Neural cell (in vitro differentiated cells): ENCODE data around the gene EPO. TPM values are rescaled to one million over a fixed set of nuclear protein-coding genes. Genes with fewer than 3 reads are reported as not detected.

ENCODE experiments used
- H2AFZ ChIP-seq: fragments of 200-600, 300-800 bp; sonication (generic), shearing (Covaris generic); 2 replicates; pipeline ENCODE4 v1.6.0; 2014; ENCODE audit warnings: low read depth, mild to moderate bottlenecking, antibody characterized with exemption, low read length, moderate library complexity
- H3F3A ChIP-seq: fragments of 200-600 bp; shearing (Covaris generic); 2 replicates; pipeline ENCODE4 v1.6.1; 2016; ENCODE audit warnings: mild to moderate bottlenecking, moderate library complexity, mixed read lengths, antibody characterized with exemption, low read length; ENCODE audit not compliant: insufficient read depth, poor library complexity, severe bottlenecking
- H3K27ac ChIP-seq: fragments of 200-600, 300-800 bp; sonication (generic), shearing (Covaris generic); 2 replicates; pipeline ENCODE4 v1.5.1; 2014; ENCODE audit warnings: mild to moderate bottlenecking, low read length, moderate library complexity
- H3K27me3 ChIP-seq: fragments of 300-800, 200-600 bp; sonication (generic), shearing (Covaris generic); 2 replicates; pipeline ENCODE4 v1.6.0; 2014; ENCODE audit warnings: mild to moderate bottlenecking, low read depth, low read length, moderate library complexity; ENCODE audit not compliant: insufficient read depth
- H3K36me3 ChIP-seq: fragments of 300-800, 200-600 bp; sonication (generic), shearing (Covaris generic); 2 replicates; pipeline ENCODE4 v1.5.1; 2014; ENCODE audit warnings: mild to moderate bottlenecking, antibody characterized with exemption, low read length, moderate library complexity; ENCODE audit not compliant: insufficient read depth
- H3K4me2 ChIP-seq: fragments of 300-800, 200-600 bp; sonication (generic), shearing (Covaris generic); 2 replicates; pipeline ENCODE4 v1.6.0; 2014; ENCODE audit warnings: mild to moderate bottlenecking, low read length
- H3K4me3 ChIP-seq: fragments of 300-800, 200-600 bp; sonication (generic), shearing (Covaris generic); 2 replicates; pipeline ENCODE4 v1.5.1; 2014; ENCODE audit warnings: mild to moderate bottlenecking, low read length, moderate library complexity
- H3K79me2 ChIP-seq: fragments of 200-600 bp; shearing (Covaris generic); replicated peaks from 2 replicates; pipeline ENCODE4 v1.6.0; 2014; ENCODE audit warnings: mild to moderate bottlenecking, low read length, moderate library complexity; ENCODE audit not compliant: insufficient read depth
- H3K9ac ChIP-seq: fragments of 300-800, 200-600 bp; sonication (generic), shearing (Covaris generic); 2 replicates; pipeline ENCODE4 v1.6.1; 2016; ENCODE audit warnings: mild to moderate bottlenecking, low read length, mixed read lengths
- H3K9me2 ChIP-seq: fragments of 200-600 bp; shearing (Covaris generic); 2 replicates; pipeline ENCODE4 v1.6.1; 2016; ENCODE audit warnings: mild to moderate bottlenecking, low read length, mixed read lengths; ENCODE audit not compliant: insufficient read depth
- H3K9me3 ChIP-seq: fragments of 200-600, 300-800 bp; sonication (generic), shearing (Covaris generic); 2 replicates; pipeline ENCODE4 v1.6.1; 2016; ENCODE audit warnings: mild to moderate bottlenecking, mixed run types, low read length, moderate library complexity, mixed read lengths
- H4K20me1 ChIP-seq: fragments of 200-600 bp; shearing (Covaris generic); 2 replicates; pipeline ENCODE4 v1.6.1; 2016; ENCODE audit warnings: mild to moderate bottlenecking, mixed run types; ENCODE audit not compliant: insufficient read depth
- EP300 ChIP-seq: fragments of 450-650 bp; conservative IDR thresholded peaks from 2 replicates; pipeline ENCODE4 v1.6.1; 2014; ENCODE audit warnings: antibody characterized with exemption, mild to moderate bottlenecking, moderate library complexity; ENCODE audit not compliant: poor library complexity, severe bottlenecking
- EZH2 ChIP-seq: fragments of 200-600, 300-800 bp; shearing (Covaris generic), sonication (generic); IDR thresholded peaks from 2 replicates; pipeline ENCODE4 v1.6.1; 2014; ENCODE audit warnings: antibody characterized with exemption, low read length, borderline replicate concordance, mild to moderate bottlenecking; ENCODE audit not compliant: insufficient read depth, poor library complexity, severe bottlenecking
- MXI1 ChIP-seq: fragments of 450-650 bp; conservative IDR thresholded peaks from 2 replicates; pipeline ENCODE4 v1.6.1; 2014; ENCODE audit warnings: antibody characterized with exemption, mild to moderate bottlenecking; ENCODE audit not compliant: poor library complexity, severe bottlenecking
- POLR2AphosphoS5 ChIP-seq: IDR thresholded peaks from 2 replicates; pipeline ENCODE4 v1.6.1; 2012
- RAD21 ChIP-seq: fragments of 450-650 bp; conservative IDR thresholded peaks from 2 replicates; pipeline ENCODE4 v1.6.1; 2014; ENCODE audit warnings: antibody characterized with exemption, mild to moderate bottlenecking, moderate library complexity
- SMC3 ChIP-seq: fragments of 450-650 bp; conservative IDR thresholded peaks from 2 replicates; pipeline ENCODE4 v1.6.1; 2014; ENCODE audit warnings: antibody characterized with exemption, mild to moderate bottlenecking, moderate library complexity; ENCODE audit not compliant: poor library complexity
- TAF1 ChIP-seq: IDR thresholded peaks from 2 replicates; pipeline ENCODE4 v1.6.1; 2012; ENCODE audit warnings: low read depth
- polyA plus RNA-seq: library from polyadenylated mRNA; depleted of rRNA; stranded (reverse); fragments of >200 nt; gene quantifications from 2 replicates; pipeline ENCODE4 v1.2.3, GENCODE V29; 2014
- TF ChIP-seq, protein P1 (sequence below): IDR thresholded peaks from 2 replicates; pipeline ENCODE4 v1.6.1; 2012; ENCODE audit warnings: borderline replicate concordance
- TF ChIP-seq, protein P2 (sequence below): fragments of 450-650 bp; IDR thresholded peaks from 2 replicates; pipeline ENCODE4 v1.5.1; 2014; ENCODE audit warnings: antibody characterized with exemption, mild to moderate bottlenecking, moderate library complexity; ENCODE audit not compliant: poor library complexity, severe bottlenecking

EPO gene
- polyA plus RNA-seq, 1 donor from 2014 or later = not detected

DNA sequence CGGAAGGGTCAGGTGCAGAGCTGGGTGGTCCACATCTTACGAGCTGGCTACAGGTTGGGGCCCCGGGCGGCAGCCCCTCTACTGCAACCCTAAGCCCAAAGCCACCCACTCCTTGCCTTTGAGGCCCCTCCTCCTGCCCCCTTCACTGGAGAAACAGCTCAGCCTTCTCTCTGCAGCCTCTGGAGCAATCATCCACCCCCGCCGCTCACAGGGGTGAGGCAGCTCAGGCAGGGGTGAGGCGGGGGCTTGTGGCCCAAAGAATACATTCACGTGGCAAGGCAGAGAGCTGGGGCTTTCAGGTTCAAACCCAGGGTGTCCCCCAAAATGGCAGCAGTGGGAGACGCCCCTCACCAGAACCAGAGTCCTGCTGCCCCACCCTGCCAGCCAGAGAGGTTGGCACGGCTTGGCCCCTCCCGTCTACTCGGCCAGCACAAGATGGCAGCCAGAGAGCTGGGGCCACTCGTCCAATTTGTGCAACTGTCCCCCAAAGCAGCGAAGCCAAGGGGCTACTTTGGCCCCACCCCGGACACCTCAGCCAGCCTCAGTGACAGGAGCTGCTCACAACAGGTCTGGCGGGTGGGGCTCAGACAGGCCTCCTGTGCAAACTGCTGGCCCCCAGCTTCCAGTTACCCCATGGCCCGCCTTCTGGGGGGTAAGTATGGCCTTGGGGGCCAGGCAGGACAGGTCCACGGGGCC, 39.5 kb upstream of the EPO start:
- H3K4me3 ChIP-seq = no peak overlapping the region
- H3F3A ChIP-seq = no peaks in the 10 kb centered on the region
- no peak overlapping the region for H3K4me2 ChIP-seq
- H4K20me1 ChIP-seq = no peaks in the 10 kb centered on the region
- H3K9me3 ChIP-seq = no peaks in the 10 kb centered on the region
- H2AFZ ChIP-seq = no peak overlapping the region
- no peaks in the 10 kb centered on the region for H3K9me2 ChIP-seq
- TF ChIP-seq, protein P1, sequence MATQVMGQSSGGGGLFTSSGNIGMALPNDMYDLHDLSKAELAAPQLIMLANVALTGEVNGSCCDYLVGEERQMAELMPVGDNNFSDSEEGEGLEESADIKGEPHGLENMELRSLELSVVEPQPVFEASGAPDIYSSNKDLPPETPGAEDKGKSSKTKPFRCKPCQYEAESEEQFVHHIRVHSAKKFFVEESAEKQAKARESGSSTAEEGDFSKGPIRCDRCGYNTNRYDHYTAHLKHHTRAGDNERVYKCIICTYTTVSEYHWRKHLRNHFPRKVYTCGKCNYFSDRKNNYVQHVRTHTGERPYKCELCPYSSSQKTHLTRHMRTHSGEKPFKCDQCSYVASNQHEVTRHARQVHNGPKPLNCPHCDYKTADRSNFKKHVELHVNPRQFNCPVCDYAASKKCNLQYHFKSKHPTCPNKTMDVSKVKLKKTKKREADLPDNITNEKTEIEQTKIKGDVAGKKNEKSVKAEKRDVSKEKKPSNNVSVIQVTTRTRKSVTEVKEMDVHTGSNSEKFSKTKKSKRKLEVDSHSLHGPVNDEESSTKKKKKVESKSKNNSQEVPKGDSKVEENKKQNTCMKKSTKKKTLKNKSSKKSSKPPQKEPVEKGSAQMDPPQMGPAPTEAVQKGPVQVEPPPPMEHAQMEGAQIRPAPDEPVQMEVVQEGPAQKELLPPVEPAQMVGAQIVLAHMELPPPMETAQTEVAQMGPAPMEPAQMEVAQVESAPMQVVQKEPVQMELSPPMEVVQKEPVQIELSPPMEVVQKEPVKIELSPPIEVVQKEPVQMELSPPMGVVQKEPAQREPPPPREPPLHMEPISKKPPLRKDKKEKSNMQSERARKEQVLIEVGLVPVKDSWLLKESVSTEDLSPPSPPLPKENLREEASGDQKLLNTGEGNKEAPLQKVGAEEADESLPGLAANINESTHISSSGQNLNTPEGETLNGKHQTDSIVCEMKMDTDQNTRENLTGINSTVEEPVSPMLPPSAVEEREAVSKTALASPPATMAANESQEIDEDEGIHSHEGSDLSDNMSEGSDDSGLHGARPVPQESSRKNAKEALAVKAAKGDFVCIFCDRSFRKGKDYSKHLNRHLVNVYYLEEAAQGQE = no peak
- TF ChIP-seq EZH2 = no peak
- no peak for TF ChIP-seq RAD21
- no peak for TF ChIP-seq EP300
- TF ChIP-seq POLR2AphosphoS5 = no peak
- no peak for TF ChIP-seq MXI1
- no peak for TF ChIP-seq SMC3
- no peak for TF ChIP-seq TAF1
- TF ChIP-seq, protein P2, sequence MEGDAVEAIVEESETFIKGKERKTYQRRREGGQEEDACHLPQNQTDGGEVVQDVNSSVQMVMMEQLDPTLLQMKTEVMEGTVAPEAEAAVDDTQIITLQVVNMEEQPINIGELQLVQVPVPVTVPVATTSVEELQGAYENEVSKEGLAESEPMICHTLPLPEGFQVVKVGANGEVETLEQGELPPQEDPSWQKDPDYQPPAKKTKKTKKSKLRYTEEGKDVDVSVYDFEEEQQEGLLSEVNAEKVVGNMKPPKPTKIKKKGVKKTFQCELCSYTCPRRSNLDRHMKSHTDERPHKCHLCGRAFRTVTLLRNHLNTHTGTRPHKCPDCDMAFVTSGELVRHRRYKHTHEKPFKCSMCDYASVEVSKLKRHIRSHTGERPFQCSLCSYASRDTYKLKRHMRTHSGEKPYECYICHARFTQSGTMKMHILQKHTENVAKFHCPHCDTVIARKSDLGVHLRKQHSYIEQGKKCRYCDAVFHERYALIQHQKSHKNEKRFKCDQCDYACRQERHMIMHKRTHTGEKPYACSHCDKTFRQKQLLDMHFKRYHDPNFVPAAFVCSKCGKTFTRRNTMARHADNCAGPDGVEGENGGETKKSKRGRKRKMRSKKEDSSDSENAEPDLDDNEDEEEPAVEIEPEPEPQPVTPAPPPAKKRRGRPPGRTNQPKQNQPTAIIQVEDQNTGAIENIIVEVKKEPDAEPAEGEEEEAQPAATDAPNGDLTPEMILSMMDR = no peak
- H3K79me2 ChIP-seq = peaks cover 10% of the 10 kb centered on the region
- H3K27me3 ChIP-seq = no peaks in the 10 kb centered on the region
- peaks cover 3% of the 10 kb centered on the region for H3K36me3 ChIP-seq
- no peak overlapping the region for H3K9ac ChIP-seq
- no peak overlapping the region for H3K27ac ChIP-seq

DNA sequence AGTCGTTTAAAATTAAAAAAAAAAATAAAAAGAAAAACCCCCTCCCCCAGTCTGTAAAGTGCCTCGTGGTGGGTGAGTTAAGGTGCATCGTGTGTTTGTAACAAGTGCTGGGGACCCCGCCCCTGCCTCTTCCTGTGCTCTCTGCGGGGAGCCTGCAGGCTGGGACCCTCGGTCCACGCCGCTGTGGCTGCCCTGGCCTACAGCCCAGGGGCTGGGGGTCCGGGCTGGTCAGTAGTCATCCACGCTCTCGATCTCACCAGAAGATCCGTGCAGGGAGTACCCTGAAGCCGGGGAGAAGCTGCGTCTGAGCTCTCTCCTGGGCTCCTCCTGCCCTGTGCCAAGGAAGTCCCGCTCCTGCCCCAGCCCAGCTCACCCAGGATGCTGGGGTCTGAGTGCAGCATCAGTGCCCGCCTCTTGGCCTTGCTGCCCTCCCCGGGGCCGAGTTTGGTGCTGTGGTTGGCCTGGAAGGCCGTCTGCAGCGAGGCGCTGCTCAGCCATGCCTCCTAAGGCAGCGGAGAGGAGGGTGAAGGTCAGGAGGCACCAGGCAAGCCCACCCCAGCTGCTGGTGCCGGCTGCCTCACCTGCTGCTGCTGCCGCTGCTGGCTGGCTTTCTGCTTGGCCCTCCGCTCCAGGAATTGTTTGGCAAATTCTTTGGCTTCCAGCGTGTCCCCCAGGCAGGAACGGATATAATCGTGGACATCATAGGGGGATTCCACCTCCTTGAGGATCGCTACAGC, 38.6 kb upstream of the EPO start:
- Histone ChIP-seq H3K27ac (no peak overlapping the region), H3K9ac (no peak overlapping the region), H3F3A (no peaks in the 10 kb centered on the region), H4K20me1 (no peaks in the 10 kb centered on the region), H3K4me3 (no peak overlapping the region), H3K4me2 (no peak overlapping the region), H3K9me3 (no peaks in the 10 kb centered on the region), H3K9me2 (no peaks in the 10 kb centered on the region), H3K79me2 (peaks cover under 1% of the 10 kb centered on the region), H3K36me3 (peaks cover 3% of the 10 kb centered on the region), H3K27me3 (no peaks in the 10 kb centered on the region), H2AFZ (no peak overlapping the region)
- TF ChIP-seq, protein P1 = no peak
- TF ChIP-seq POLR2AphosphoS5 (no peak), SMC3 (no peak), MXI1 (no peak), EZH2 (no peak), EP300 (no peak), TAF1 (no peak), RAD21 (no peak)
- TF ChIP-seq, protein P2 = no peak
